Ishikawa (cell line): Measurements from ENCODE around the gene NANOS3.

ENCODE experiments used
- CEBPB ChIP-seq: IDR thresholded peaks from 2 replicates; pipeline ENCODE4 v1.6.1; 2012
- CREB1 ChIP-seq: IDR thresholded peaks from 2 replicates; pipeline ENCODE4 v1.6.1; 2012; ENCODE audit warnings: low read depth
- EGR1 ChIP-seq: IDR thresholded peaks from 2 replicates; pipeline ENCODE4 v1.6.1; 2012
- EP300 ChIP-seq: IDR thresholded peaks from 2 replicates; pipeline ENCODE4 v1.6.1; 2012; ENCODE audit warnings: borderline replicate concordance
- RAD21 ChIP-seq: IDR thresholded peaks from 2 replicates; pipeline ENCODE4 v1.6.1; 2012; ENCODE audit warnings: low read depth
- TCF12 ChIP-seq: IDR thresholded peaks from 2 replicates; pipeline ENCODE4 v1.6.1; 2012; ENCODE audit warnings: low read depth
- TEAD4 ChIP-seq: IDR thresholded peaks from 2 replicates; pipeline ENCODE4 v1.6.1; 2012
- YY1 ChIP-seq: IDR thresholded peaks from 2 replicates; pipeline ENCODE4 v1.6.1; 2012; ENCODE audit warnings: low read depth
- ZBTB7A ChIP-seq: IDR thresholded peaks from 2 replicates; pipeline ENCODE4 v1.6.1; 2012; ENCODE audit warnings: low read depth
- TF ChIP-seq, protein P1 (sequence below): IDR thresholded peaks from 2 replicates; pipeline ENCODE4 v1.6.1; 2012
- TF ChIP-seq, protein P2 (sequence below): IDR thresholded peaks from 2 replicates; pipeline ENCODE4 v1.6.1; 2012; ENCODE audit warnings: low read depth, mild to moderate bottlenecking
- TF ChIP-seq, protein P3 (sequence below): IDR thresholded peaks from 2 replicates; pipeline ENCODE4 v1.6.1; 2012

DNA sequence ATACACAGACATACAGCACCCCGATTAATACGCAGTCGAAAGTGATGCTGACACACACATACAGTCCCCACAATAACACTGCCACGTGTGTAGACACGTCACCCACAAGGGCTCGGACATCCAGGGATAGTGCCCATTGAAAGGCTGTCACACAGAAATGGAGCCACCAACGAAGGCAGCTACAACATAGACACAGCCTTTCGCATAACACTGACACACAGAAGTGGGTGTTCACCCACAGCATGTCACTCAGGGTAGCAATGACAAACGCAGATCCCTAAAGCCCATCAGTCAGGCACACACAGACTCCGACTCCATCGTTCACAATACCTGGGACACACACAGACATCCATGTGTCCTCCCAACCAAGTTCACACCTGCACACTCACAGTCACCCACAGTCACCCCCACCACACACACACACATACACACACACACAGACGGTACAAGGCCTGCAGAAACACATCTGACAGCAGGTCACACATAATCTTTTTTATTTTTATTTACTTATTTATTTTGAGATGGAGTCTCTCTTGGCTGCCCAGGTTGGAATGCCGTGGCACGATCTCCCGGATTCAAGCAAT is 10.4 kb upstream of the NANOS3 start:
- TF ChIP-seq EP300 (no peak), CREB1 (no peak), CEBPB (no peak), RAD21 (no peak), YY1 (no peak), ZBTB7A (no peak), TCF12 (no peak), EGR1 (no peak), TEAD4 (no peak)
- TF ChIP-seq, protein P1, sequence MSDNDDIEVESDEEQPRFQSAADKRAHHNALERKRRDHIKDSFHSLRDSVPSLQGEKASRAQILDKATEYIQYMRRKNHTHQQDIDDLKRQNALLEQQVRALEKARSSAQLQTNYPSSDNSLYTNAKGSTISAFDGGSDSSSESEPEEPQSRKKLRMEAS, result no peak
- TF ChIP-seq, protein P2, sequence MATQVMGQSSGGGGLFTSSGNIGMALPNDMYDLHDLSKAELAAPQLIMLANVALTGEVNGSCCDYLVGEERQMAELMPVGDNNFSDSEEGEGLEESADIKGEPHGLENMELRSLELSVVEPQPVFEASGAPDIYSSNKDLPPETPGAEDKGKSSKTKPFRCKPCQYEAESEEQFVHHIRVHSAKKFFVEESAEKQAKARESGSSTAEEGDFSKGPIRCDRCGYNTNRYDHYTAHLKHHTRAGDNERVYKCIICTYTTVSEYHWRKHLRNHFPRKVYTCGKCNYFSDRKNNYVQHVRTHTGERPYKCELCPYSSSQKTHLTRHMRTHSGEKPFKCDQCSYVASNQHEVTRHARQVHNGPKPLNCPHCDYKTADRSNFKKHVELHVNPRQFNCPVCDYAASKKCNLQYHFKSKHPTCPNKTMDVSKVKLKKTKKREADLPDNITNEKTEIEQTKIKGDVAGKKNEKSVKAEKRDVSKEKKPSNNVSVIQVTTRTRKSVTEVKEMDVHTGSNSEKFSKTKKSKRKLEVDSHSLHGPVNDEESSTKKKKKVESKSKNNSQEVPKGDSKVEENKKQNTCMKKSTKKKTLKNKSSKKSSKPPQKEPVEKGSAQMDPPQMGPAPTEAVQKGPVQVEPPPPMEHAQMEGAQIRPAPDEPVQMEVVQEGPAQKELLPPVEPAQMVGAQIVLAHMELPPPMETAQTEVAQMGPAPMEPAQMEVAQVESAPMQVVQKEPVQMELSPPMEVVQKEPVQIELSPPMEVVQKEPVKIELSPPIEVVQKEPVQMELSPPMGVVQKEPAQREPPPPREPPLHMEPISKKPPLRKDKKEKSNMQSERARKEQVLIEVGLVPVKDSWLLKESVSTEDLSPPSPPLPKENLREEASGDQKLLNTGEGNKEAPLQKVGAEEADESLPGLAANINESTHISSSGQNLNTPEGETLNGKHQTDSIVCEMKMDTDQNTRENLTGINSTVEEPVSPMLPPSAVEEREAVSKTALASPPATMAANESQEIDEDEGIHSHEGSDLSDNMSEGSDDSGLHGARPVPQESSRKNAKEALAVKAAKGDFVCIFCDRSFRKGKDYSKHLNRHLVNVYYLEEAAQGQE, result no peak
- TF ChIP-seq, protein P3, sequence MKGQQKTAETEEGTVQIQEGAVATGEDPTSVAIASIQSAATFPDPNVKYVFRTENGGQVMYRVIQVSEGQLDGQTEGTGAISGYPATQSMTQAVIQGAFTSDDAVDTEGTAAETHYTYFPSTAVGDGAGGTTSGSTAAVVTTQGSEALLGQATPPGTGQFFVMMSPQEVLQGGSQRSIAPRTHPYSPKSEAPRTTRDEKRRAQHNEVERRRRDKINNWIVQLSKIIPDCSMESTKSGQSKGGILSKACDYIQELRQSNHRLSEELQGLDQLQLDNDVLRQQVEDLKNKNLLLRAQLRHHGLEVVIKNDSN, result no peak
